GM19043 (cell line): ENCODE measurements around the gene CRMP1.
"Not testable (repeated sequence)": the region's sequence is repeated elsewhere in the genome, so short reads cannot be mapped to it uniquely, and the experiment has no call there.

Source experiments
- ATAC-seq: cut with Tn5 transposase; IDR thresholded peaks from one replicate; pipeline ENCODE4 v1.9.1; 2021; ENCODE audit warnings: low read depth; ENCODE audit not compliant: unreplicated experiment

Gene CRMP1

DNA sequence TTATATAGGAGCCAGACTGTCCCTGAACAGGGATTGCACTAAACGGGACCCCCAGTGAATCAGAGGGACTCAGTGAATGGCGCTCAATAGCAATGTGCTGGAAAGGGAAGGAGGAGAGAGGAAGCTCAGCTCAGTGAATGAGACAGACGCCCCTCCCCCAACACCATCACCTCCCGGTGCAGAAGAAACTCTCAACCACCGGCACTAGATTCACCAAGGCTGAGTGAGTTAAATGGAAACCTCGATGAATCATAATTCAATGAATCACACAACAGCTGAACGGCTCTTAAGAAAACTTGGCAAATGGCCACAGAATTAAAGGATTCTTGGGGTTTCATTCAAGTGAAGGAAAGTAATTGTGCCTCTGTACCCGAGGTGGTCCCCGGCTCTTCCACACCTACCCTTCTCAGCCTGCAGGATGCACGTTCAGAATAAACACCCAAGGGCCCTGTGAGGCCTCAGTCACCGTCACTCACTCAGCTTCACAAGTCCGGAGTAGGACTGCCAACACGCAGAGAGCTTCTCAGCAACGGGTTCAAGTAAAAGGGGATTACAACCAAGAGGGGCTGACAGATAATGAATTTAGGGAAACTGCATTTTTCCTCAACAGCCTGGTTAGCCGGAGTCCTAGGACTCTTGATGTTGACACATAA, 29.3 kb downstream of the CRMP1 start:
- no peak for ATAC-seq

DNA sequence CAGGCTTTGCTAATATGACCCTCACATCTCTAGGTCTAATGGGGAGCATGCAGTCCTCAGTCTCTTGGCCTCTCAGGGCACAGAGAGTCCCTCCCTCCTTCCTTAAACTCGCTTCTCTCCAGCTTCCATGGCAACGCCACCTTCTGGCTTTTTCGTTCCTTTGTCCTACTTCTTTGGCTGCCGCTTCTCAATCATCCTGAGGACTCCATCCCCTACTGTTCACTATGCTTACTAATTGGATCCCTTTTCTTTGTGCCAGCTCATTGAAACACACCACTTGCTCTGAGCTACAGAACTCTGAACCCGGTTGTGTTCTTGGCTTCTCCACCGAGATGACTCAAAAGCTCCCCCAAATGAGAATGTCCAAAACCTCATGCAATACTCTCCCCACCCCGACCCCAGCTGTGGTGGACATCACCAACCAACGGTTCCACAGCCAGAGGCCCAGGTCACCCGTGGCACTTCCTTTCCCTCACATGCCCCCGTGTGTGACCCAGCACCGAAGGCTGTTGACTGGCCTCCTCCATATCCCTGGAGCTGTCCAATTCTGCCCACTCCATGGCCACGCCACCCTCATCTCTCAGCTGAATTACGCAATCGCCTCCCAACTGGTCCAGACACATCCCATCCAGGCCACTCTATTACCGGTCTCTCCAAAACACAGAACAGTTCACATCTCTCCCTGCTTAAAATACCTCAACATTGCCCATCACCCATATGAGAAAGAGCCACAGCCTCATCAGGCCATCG, 34.7 kb downstream of the CRMP1 start:
- ATAC-seq = no peak

DNA sequence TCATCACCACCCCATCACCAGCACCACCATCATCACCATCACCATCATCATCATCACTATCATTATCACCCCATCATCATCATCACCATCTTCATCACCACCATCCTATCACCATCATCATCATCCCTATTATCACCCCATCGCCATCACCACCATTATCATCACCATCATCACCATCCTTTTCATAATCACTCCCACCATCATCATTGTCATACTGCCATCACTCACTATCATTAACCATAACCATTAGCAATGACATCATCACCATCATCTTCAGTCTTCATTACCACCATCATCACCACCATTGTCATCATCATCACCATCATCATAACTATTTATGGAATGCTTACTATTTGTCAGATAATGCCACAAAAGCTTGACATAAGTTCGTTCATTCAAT, 35.7 kb downstream of the CRMP1 start:
- no peak for ATAC-seq

DNA sequence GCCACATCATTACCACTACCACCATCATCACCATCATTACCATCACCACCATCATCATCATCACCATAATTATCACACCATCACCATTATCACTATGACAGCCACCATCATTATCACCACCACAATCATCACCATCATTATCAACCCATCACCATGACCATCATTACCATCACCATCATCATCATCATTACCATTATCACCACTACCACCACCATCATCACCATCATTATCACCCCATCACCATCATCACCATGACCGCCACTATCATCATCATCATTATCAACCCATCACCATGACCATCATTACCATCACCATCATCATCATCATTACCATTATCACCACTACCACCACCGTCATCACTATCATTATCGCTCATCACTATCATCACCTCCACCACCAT, 36.5 kb downstream of the CRMP1 start:
- ATAC-seq = not testable (repeated sequence)

DNA sequence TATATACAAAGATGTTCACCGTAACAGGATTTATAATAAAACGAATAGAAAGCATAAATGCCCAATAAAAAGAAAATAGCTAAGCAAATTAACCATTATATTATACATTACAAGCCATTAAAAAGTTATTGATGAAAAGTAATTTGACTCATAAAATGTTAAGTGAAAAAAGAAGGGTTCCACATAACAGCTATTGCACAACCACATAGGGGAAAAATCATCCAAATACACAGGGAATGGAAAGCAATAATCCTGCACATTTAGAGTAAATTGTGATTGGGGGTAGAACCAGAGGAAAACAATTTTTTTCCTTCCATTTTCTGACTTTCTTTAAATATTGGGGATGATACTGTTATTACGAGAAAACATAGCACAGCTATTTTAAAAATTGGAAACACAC, 38.0 kb downstream of the CRMP1 start:
- ATAC-seq = no peak

DNA sequence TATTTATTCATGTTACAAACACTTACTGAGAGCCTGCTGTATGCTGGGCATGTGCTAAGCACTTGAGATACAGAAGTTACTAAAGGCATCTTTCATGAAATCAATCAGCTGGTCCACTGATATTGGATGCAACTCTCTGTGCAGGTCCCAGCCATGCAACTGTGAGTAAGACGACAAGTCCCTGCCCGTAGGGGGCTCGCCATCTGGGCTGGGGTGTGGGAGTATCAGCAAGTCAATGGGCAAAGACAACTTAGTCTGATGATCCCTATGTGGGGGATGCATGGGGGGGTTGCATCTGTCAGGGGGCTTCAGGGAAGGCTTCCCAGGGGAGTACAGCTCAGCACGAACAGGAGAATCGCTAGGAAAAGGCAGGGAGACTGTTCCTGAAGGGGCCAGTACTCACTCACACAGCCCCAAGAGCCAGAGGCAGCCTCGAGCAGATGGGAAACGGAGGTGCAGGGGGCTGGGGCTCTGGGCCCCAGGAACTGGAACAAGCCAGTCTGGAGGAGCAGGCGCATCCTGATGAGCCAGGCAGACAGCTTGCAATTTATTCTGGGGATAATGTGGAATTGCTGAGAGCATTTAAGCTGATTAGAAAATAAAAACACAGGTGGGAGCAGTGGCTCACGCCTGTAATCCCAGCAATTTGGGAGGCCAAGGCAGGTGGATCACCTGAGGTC, 40.2 kb downstream of the CRMP1 start:
- no peak for ATAC-seq

DNA sequence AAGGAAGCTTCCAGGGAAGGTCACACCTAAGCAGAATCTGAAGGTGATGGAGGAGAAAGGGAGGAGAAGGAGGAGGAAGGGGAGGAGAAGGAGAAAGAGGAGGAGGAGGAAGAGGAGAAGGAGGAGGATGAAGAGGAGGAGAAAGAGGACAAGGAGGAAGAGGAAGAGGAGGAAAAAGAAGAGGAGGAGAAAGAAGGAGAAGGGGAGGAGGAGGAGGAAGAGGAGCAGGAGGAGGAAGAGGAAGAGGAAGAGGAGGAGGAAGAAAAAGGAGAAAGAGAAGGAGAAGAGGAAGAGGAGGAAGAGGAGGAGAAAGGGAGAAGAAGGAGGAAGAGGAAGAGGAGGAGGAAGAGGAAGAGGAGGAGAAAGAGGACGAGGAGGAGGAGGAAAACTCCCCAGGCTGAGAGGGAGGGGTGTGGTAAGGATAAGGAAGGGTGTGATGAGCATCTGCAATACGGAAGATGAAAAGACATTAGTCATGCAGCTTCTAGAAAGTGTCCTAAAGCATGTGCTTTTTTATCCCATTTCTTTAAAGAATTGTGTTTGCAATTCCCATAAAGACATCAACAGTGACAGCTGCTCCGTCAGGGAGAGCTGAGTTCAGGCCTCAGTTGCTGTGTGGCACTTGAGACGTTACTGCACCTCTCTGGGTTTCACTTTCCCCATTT, 41.1 kb downstream of the CRMP1 start:
- no peak for ATAC-seq

DNA sequence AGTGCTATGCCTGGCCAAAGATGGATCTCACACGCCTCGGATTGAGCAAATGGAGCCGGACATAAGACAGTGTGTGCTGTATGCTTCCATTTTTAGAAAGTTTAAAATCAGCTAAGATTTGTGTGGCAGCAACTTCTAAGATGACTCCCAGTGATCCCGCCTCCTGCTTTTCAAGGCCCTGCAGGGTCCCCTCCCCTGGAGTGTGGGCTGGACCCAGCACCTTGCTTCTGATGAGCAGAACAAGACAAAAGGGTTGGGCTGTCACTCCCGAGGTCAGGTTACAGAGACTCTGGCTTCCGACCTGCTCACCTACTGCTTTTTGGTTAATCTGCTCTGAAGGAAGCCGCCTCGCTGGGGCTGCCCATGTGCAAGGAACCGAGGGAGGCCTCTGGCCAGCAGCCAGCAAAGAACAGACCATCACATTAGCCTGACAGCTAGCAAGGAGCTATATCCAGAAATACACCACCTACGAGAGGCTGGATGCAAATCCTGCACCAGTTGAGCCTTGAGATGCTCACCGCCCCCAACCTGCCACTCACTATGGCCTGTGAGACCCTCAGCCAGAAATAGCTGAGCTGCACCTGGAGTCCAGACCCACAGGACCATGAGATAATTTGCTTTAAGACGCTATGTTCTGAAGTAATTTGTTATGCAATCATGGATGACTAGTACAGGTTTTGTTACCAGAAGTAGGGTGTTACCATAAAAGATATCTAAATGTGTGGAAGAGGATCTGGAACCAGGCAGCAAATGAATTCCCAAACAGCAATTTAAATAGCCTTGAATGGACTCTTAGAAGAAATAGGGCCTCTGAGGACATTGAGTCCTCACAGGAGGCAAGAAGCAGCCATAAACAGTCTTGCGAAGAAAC, 47.6 kb downstream of the CRMP1 start:
- no peak for ATAC-seq

DNA sequence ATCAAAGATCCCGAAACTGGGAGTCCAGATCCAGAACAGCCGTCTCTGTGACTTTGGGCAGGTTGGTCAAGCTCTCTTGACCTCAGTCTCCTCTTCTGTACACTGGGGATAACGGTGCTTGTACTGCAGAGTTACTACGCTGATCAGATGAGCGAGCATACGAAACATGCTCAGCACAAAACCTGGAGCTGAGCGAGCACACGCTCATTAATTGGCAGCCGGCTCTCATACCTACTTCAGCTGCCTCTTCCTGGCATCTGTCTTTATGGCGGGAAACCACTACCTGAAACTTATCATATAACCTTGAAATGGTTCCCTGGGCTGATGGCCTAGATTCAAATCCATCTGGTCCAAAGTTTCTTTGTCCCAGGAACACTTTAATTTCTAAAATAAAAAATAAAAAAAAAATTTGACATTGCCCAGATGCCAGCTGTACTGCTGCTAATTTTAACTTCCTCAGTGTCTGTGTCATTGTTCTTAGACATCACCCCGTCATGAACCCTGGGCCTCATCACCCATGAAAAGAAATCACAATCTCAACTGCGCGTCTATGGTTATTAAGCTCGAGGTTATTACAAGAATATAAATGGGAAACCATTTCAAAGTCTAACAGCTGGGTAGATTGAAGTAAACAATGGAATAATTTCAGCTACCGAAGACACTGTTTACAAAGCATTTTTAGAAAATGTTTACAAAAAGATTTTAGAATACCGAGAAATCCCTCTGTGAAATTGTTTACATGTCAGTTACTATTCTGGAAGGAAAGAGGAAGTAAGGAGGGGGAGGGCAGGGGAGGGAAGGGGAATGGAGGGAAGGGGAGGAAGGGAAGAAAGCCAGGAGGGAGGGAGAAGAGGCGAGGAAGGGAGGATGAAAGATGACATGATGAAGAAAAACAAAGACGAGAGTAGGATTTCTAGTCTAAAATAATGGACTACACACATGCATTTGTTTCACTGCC, 49.0 kb downstream of the CRMP1 start:
- ATAC-seq = no peak

DNA sequence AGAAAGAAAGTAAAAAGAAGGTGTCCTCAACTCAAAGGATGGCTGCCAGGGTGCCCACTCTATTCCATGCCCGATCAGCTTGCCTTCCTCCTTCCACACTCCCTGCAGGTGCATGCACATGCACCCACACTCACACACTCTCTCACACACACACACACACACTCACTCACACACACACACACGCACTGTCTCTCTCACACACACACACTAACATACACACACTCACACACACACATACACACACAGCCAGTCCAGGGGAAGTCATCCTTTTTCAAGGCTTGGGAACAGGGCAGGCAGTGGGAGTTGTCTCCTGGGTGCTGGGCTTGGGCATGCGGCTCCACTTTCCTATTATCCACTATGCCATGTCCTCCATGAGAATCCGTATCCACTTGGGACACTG, 50.4 kb downstream of the CRMP1 start:
- no peak for ATAC-seq

DNA sequence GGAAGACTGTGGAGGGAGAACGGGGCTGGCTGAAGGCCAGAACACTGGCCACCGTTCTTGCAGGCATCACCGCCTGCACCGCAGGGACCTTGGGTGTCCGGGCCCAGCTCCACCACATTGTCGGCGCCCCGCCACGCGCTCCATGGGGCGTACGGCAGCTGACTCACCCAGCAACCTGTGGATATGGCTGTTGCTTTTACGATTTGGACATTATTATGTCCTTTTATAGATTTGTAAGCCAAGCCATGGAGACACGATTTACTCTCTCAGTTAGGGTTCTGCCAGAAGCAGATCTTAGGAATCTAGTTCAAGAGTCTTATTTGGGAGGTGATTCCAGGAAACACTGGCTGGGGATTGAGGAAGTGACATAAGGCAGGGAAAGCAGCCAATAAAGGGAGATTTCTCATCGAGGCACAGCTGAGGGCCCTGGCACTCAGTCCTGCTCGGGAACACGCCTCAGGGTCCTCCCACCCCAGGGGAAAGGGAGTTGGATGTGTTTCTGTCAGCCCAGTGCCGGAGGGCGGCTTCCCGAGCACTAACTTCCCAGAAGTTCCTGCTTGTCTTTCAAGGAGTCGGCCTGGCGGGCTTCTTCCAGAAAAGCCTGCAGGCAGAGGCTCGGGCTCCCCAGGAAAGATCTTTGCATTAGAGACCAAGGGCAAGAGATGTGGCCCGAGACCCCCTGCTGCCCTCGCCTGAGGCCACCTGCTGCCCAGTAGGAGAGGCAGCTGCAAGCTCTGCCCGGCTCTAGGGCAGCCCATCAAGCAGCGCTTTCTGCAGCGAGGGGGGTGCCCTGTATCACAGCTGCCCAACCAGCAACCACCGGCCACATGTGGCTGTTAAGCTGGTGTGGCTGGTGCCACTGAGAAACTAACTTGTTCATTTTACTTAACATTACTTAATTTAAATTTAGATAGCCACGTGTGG, 52.9 kb downstream of the CRMP1 start:
- ATAC-seq = no peak

DNA sequence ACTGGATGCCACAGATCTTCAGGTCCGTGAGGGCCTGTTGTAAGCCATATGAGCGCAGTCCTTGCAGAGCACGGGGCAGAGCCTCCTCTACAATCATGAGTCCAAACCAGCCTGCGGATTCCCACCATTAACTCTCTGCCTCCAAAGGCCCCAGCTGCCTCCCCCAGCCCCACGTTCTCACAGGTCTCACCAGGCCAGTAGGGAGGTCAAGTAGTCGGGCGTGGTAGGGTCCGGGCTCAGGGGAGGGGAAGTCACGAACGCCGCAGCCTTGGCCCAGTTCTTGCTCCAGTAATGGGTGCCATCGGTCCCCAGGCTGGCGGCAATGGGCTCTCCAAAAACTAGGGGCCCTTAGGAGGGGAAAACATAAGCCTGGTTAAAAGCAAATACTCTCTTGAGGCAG, 53.6 kb downstream of the CRMP1 start:
- no peak for ATAC-seq

DNA sequence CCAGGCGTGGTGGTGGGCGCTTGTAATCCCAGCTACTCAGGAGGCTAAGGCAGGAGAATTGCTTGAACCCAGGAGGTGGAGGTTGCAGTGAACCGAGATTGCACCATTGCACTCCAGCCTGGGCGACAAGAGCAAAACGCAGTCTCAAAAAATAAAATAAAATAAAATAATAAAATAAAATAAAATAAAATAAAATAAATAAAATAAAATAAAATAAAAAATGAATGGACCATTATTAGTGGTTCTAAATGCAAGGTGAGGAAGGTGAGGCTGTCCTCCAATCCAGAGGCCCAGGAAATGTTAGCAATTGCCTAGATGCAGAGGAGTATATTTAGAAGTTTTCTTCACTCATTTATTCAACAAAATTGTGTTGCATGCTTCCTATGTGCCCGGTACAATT, 55.4 kb downstream of the CRMP1 start:
- ATAC-seq = not testable (repeated sequence)

DNA sequence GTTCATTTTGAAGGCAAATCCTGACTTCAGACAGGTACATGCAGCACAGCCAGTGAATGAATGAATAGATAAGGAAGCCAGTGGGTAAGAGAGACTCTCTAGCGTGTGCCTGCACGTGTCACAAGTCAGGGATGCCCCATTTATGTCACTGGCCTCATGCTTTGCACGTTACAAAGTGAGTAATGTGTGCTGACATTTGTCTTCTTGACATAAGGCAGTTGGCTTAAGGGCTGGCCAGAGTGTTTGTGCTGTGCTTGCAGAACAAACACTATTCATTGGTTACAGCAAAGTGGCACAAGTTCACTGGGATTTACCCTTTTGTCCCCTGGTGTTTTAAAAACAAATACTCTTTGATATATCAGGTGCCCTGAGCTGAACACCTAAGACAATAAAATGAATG, 55.9 kb downstream of the CRMP1 start:
- no peak for ATAC-seq

DNA sequence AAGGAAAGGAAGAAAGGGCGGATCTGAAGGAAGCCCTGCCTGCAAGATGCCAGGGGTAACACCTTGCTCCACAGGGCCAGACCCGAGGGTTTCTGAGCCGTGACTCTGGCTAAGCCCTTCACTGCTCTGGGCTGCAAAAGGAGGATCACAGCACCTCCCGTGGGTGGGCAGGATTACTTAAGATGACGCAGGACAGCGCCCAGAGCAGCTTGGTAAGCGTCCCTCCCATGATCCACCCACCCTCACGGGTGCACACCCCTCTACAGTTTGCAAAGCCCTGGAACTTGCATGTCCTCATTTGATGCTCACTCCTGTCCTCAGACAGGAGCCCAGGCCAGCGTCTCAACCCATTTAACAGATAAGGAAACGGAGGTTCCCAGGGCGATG, 64.9 kb downstream of the CRMP1 start:
- ATAC-seq = no peak

DNA sequence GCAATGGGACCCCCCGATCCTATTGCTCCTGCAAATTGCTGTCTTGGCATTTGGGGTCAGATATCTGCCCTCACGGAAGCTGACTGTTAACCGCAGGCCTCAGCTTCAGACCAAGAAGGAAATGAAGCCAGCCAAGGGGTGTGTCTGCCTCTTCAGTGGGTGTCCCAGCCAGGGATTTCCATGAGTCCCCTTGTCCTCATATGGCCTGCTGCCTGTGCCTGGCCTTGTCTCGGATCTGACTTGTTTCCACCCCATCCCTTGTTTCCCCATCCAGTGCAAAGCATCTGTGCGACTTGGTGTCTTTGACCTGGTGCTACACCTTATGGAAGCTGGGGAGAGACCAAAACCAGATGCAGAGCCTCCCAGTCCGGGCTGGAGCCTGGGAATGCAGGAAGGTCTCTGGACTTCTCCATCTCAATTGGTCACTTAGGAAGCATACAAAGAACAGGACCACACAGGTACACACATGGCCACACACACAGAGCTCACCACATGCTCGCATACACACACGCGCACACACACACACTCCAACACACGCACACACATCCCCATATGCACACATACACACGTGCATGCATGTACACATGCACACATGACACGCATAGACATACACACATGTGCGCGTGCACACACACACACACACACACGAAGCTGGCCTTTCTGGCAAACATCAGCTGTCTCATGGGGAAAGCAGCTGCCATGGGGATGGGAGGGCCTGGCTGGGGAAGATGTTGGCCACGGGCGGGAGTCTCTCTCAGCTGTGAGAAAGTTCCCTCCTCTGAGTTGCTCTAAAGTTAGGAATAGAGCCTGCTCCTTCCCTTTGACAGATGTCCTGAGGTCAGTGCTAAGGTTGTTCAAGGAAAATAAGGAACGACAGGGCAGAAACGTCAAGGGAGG, 65.5 kb downstream of the CRMP1 start:
- no peak for ATAC-seq

DNA sequence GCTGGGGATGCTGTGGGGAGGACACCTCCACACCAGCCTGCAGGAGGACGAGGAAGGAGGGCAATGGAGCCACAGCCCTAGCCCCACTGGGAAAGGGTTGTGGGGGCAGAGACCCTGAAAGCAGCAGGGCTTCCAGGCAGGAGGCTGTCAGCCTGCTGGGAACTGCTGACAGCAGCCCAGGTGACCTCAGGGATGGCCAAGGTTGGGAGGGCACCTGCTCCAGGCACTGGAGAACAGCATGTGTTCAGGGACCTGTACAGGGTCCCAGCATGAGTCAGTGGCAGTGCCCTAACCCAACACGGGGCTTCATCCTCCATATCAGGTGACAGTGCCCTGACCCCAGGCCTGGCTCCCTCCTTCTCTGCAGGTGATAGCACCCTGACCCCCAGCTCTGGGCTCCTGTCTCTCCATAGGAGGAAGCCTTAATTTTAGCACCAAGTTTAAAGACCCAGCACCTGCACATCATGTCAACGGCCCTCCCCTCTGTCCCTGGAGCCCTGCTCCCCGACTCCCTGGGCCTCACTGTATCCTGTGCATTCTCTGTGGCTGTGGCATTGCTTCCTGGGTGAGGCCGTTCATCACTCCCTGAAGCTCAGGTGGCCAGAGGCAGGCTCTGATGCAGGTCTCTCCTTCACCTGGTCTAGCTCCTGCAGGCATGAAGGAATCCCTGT, 66.3 kb downstream of the CRMP1 start:
- ATAC-seq = no peak
